Neutrophil (primary cell): ENCODE measurements around the gene PCDHGA10.
"Not testable (repeated sequence)": the region's sequence is repeated elsewhere in the genome, so short reads cannot be mapped to it uniquely, and the experiment has no call there.

ENCODE experiments used
- H3K27ac ChIP-seq: fragments of 200-600 bp; sonication (generic); 2 replicates; pipeline ENCODE4 v1.5.1; 2016; ENCODE audit warnings: mild to moderate bottlenecking, moderate library complexity
- H3K27me3 ChIP-seq: fragments of 200-600 bp; sonication (generic); 2 replicates; pipeline ENCODE4 v1.6.0; 2016; ENCODE audit warnings: mild to moderate bottlenecking
- H3K36me3 ChIP-seq: fragments of 200-600 bp; sonication (generic); 2 replicates; pipeline ENCODE4 v1.5.1; 2017
- H3K4me1 ChIP-seq, 2 experiments: fragments of 200-600 bp in 1 of 2; sonication (generic) in 1 of 2; 1 replicate in 1 of 2; 2 replicates in 1 of 2; pipeline versions ENCODE4 v1.5.1 to v1.6.1; 2013 to 2016; ENCODE audit warnings: low read depth in 1 of 2, low read length in 1 of 2, mild to moderate bottlenecking in 1 of 2, moderate library complexity in 1 of 2; ENCODE audit not compliant: control insufficient read depth in 1 of 2, insufficient read depth in 1 of 2
- H3K4me3 ChIP-seq, 2 experiments: fragments of 200-600 bp in 1 of 2; sonication (generic) in 1 of 2; 1 replicate in 1 of 2; 2 replicates in 1 of 2; pipeline ENCODE4 v1.5.1; 2013 to 2016; ENCODE audit warnings: low read depth in 1 of 2, low read length in 1 of 2, mild to moderate bottlenecking in 1 of 2, moderate library complexity in 1 of 2
- H3K9me3 ChIP-seq: fragments of 200-600 bp; sonication (generic); 2 replicates; pipeline ENCODE4 v1.5.1; 2016
- CTCF ChIP-seq: fragments of 200-600 bp; sonication (generic); IDR thresholded peaks from 2 replicates; pipeline ENCODE4 v1.5.1; 2016; ENCODE audit warnings: antibody characterized with exemption

Gene PCDHGA10

GRCh38 chr5:141371572-141372475 is 41.0 kb upstream of the PCDHGA10 start:
- no peak for TF ChIP-seq CTCF
- Histone ChIP-seq H3K4me1 (no peaks in the 10 kb centered on the region), H3K27me3 (peaks cover 97% of the 10 kb centered on the region), H3K27ac (no peak overlapping the region), H3K4me3 (no peak overlapping the region), H3K9me3 (peaks cover 40% of the 10 kb centered on the region), H3K36me3 (no peaks in the 10 kb centered on the region)

- Histone ChIP-seq H3K27me3 (peaks cover 96% of the 10 kb centered on the region), H3K36me3 (no peaks in the 10 kb centered on the region), H3K4me3 (no peak within 1 kb of the TSS), H3K27ac (no peak within 1 kb of the TSS), H3K4me1 (no peaks in the 10 kb centered on the region), H3K9me3 (peaks cover 39% of the 10 kb centered on the region)
- TF ChIP-seq CTCF, result no peak
These were observed 39.0 kb upstream of the PCDHGA10 start, which contains the start of gene PCDHGA6 for GRCh38 chr5:141373673-141374317. TSS of gene PCDHGA6 (plus strand) at chr5:141373891. CDS start at chr5:141374084, 193 bp downstream.

GRCh38 chr5:141374627-141375026 is 38.2 kb upstream of the PCDHGA10 start:
- peaks cover 96% of the 10 kb centered on the region for H3K27me3 ChIP-seq
- H3K4me3 ChIP-seq, result no peak overlapping the region
- no peak overlapping the region for H3K27ac ChIP-seq
- no peaks in the 10 kb centered on the region for H3K36me3 ChIP-seq
- TF ChIP-seq CTCF, result no peak
- H3K4me1 ChIP-seq, result no peaks in the 10 kb centered on the region
- peaks cover 38% of the 10 kb centered on the region for H3K9me3 ChIP-seq

DNA sequence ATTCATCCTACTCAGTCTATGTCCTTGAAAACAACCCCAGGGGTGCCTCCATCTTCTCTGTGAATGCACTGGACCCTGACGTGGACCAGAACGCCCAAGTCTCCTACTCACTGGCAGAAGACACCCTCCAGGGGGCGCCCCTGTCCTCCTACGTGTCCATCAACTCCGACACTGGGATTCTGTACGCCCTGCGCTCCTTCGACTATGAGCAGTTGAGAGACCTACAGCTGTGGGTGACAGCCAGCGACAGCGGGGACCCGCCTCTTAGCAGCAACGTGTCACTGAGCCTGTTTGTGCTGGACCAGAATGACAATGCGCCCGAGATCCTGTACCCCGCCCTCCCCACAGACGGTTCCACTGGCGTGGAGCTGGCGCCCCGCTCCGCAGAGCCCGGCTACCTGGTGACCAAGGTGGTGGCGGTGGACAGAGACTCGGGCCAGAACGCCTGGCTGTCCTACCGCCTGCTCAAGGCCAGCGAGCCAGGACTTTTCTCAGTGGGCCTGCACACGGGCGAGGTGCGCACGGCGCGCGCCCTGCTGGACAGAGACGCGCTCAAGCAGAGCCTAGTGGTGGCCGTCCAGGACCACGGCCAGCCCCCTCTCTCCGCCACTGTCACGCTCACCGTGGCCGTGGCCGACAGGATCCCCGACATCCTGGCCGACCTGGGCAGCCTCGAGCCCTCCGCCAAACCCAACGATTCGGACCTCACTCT is 37.2 kb upstream of the PCDHGA10 start:
- H3K4me3 ChIP-seq, H3K27ac ChIP-seq, H3K36me3 ChIP-seq, H3K4me1 ChIP-seq: not testable (repeated sequence)
- Histone ChIP-seq H3K9me3 (peaks cover 38% of the 10 kb centered on the region), H3K27me3 (peaks cover 94% of the 10 kb centered on the region)

DNA sequence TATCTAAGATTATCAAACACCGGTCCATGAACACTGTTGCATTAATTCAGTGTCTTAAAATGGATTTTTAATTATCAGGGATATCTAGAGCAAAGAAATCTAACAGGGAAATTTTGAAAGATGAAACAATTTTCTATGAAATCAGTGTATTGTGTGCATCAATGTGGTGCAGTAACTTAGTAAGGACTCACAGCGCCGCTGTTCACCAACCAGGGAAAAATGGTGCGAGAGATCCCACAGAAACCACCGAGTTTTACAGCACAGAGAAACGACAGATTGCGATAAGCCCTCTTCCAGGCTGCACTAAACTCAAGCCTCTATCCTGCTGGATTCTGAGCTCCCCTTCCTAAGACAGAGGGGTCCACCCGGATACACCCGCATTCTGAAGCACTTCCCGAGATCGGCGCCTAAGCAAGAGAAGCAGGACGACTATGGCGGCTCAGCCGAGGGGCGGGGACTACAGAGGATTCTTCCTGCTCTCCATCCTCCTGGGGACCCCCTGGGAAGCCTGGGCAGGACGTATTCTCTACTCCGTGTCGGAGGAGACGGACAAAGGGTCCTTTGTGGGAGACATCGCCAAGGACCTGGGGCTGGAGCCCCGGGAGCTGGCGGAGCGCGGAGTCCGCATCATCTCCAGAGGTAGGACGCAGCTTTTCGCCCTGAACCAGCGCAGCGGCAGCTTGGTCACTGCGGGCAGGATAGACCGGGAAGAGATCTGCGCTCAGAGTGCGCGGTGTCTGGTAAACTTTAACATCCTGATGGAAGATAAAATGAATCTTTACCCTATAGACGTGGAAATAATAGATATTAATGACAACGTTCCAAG is 30.1 kb upstream of the PCDHGA10 start, which contains the start of gene PCDHGA7:
TSS of gene PCDHGA7 (plus strand) at position 274 of the 826 bp plus-strand sequence. CDS start at position 432, 158 bp downstream.
- no peak for TF ChIP-seq CTCF
- H3K27ac ChIP-seq, result no peak within 1 kb of the TSS
- H3K9me3 ChIP-seq, result peaks cover 12% of the 10 kb centered on the region
- no peak within 1 kb of the TSS for H3K4me3 ChIP-seq
- H3K4me1 ChIP-seq, result no peaks in the 10 kb centered on the region
- H3K36me3 ChIP-seq, result no peaks in the 10 kb centered on the region
- H3K27me3 ChIP-seq, result peaks cover 97% of the 10 kb centered on the region
